ENCODE measurements around the gene SLC15A4. TPM values are rescaled to one million over a fixed set of nuclear protein-coding genes. Genes with fewer than 3 reads are reported as not detected.

Gene SLC15A4
- total RNA-seq, 1 experiment from 2014 or later = 20.6 TPM

DNA sequence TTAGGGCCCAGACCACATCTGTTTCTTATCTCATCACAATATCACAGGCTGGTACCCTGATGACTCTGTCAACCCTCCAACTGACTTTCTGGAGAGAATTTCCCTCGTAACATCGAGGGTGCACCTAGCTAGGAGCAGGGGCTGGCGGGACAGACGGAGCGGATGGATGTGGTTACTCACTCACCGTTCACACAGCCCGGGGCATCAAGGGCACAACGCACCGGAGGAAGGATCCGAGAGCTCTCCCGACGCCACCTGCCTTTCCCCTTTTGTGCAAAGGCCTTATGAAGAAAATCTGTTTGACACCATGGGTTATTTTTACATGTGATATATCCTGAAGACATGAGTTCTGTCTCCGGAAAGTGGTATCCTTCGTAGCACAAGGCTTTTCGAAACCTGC lies 31.4 kb downstream of the SLC15A4 start (continued):
- TF ChIP-seq ELF1 (IDR thresholded peaks at IDR 0.05; ENCODE audit: borderline replicate concordance, low read depth) (no peak), SIN3A (IDR thresholded peaks at IDR 0.05; ENCODE audit: low read depth) (no peak)
- TF ChIP-seq, protein P1, sequence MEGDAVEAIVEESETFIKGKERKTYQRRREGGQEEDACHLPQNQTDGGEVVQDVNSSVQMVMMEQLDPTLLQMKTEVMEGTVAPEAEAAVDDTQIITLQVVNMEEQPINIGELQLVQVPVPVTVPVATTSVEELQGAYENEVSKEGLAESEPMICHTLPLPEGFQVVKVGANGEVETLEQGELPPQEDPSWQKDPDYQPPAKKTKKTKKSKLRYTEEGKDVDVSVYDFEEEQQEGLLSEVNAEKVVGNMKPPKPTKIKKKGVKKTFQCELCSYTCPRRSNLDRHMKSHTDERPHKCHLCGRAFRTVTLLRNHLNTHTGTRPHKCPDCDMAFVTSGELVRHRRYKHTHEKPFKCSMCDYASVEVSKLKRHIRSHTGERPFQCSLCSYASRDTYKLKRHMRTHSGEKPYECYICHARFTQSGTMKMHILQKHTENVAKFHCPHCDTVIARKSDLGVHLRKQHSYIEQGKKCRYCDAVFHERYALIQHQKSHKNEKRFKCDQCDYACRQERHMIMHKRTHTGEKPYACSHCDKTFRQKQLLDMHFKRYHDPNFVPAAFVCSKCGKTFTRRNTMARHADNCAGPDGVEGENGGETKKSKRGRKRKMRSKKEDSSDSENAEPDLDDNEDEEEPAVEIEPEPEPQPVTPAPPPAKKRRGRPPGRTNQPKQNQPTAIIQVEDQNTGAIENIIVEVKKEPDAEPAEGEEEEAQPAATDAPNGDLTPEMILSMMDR (IDR thresholded peaks at IDR 0.05 in 2 of 3, conservative IDR thresholded peaks at IDR 0.05 in 1 of 3; ENCODE audit: borderline replicate concordance in 1 of 3, insufficient read depth in 1 of 3, low read depth in 2 of 3, low read length in 2 of 3) = no peak

DNA sequence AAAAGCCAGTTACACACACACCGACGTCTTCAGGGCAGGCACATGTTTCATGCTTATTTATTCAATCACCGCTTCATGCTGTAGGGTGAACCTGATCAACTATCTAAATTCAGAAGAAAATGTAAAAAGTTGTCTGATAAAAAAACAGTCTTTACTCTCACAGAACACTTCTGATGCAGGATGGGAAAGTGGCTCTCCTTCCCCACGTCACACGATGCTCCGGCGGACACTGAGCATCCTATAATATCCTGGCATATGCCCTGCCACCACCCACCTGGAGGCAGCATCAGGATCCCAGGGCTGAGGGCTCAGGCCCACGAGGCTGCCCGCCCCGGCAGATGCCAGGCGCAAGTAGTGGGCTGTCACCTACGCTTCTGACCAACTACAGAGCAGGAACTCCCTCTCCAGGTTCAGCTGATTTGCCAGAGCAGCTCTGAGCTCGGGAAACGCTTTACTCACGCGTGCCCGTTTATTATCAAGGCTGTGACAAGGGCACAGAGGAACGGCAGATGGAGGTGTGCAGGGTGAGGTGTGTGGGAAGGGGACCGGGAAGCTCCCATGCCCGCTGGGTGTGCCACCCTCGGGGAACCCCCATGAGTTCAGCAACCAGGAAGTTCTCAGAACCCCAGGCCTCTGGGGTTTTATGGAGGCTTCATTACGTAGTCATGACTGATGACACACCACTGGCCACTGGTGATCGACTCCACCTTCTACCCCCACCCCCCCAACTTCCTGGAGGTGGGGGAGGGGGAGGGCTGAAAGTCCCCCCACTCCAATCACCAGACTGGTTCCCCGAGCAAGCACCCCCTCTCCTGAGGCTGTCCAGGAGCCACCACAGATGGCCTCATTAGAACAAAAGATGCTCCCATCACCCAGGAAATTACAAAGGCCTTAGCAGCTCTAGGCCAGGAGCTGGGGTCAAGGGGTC lies 32.1 kb downstream of the SLC15A4 start:
- DNase-seq (ENCODE audit: low read depth, low spot score) = no peak

More for the DNA sequence above, 32.1 kb downstream of the SLC15A4 start:
- CTCF ChIA-PET = no interaction called here
- no peaks in the 10 kb centered on the region for H3K9me2 ChIP-seq (ENCODE audit: insufficient read depth)
- no peaks in the 10 kb centered on the region for H4K20me1 ChIP-seq (ENCODE audit: insufficient read depth)
- no peaks in the 10 kb centered on the region for H3K4me1 ChIP-seq (ENCODE audit: control insufficient read depth in 1 of 2, insufficient read depth in 2 of 2, low read length in 2 of 2)
- no peak overlapping the region for H3K4me2 ChIP-seq (ENCODE audit: low read length)
- RAD21 ChIA-PET (ENCODE audit: low non-redundant PET in 1 of 2, low total read pairs in 2 of 2, uncharacterized antibody in 2 of 2, unreplicated experiment in 2 of 2) = no interaction called here
- BruUV-seq (replicated peaks) = no TSS peak
- H3K27ac ChIP-seq (ENCODE audit: low read depth, low read length) = no peak overlapping the region
- no peak for TF ChIP-seq POLR2AphosphoS5 (IDR thresholded peaks at IDR 0.05; ENCODE audit: low read depth, low read length)
- TF ChIP-seq SP1 (IDR thresholded peaks at IDR 0.05; ENCODE audit: low read depth) = no peak
- no peak for TF ChIP-seq ZFX (IDR thresholded peaks at IDR 0.05)
- TF ChIP-seq EZH2phosphoT487 (IDR thresholded peaks at IDR 0.05; ENCODE audit: borderline replicate concordance) = no peak
- no peak for TF ChIP-seq CEBPB (IDR thresholded peaks at IDR 0.05; ENCODE audit: low read depth)
- TF ChIP-seq EZH2 (IDR thresholded peaks at IDR 0.05) = no peak
- no peak for TF ChIP-seq YY1 (IDR thresholded peaks at IDR 0.05; ENCODE audit: extremely low read depth, insufficient replicate concordance, low read depth, low read length)
- no peak for TF ChIP-seq POLR2A (IDR thresholded peaks at IDR 0.05; ENCODE audit: borderline replicate concordance, extremely low read depth, insufficient read depth, insufficient read length)
- no peaks in the 10 kb centered on the region for H3K27me3 ChIP-seq (ENCODE audit: insufficient read depth, low read length)
- no peak overlapping the region for H3K9ac ChIP-seq (ENCODE audit: low read length)
- ATAC-seq = no peak
- no peaks in the 10 kb centered on the region for H3K79me2 ChIP-seq (ENCODE audit: insufficient read depth, low read length)
- intact Hi-C loops (cut with micrococcal nuclease) = no loop called here
- H3K9me3 ChIP-seq (ENCODE audit: control insufficient read depth in 1 of 2, insufficient read depth in 1 of 2, low read depth in 1 of 2, low read length in 2 of 2) = no peaks in the 10 kb centered on the region
- H3K36me3 ChIP-seq (ENCODE audit: control insufficient read depth in 1 of 2, insufficient read depth in 2 of 2, low read length in 2 of 2) = peaks cover 5 to 17% of the 10 kb centered on the region in 2 experiments; a peak in 3 of 4 replicates
- no peak overlapping the region for H3K4me3 ChIP-seq (replicated peaks in 1 of 2; ENCODE audit: low read depth in 1 of 2, low read length in 2 of 2)
- POLR2A ChIA-PET = no interaction called here
- H2AFZ ChIP-seq (ENCODE audit: low read depth, low read length, poor library complexity, severe bottlenecking) = no peak overlapping the region
